ENCODE measurements around the gene SRD5A1. TPM values are rescaled to one million over a fixed set of nuclear protein-coding genes. Genes with fewer than 3 reads are reported as not detected.
"Not testable (repeated sequence)": the region's sequence is repeated elsewhere in the genome, so short reads cannot be mapped to it uniquely, and the experiment has no call there.

SRD5A1 gene
- total RNA-seq, 1 experiment from 2014 or later: 22.5 TPM

DNA sequence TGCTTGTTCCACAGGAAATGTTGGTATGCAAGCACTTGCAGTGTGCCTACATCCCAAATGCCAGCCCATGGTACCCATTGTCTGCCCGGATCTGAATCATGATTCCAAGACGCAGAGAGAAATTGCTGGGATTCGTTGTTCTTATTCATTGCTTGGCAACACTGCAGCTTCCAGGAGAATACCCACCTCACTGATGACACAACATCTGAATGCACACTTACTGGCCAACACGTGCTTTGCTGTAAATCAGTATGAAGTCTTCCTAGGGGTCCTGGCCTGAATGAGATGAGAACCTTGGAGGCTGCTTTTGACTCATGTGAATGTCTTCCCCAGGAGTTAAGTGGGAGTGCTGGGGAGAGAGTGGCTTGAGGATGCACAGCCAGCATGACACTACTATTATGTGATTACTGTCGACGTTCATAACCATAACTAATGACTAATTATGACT, 11.6 kb downstream of the SRD5A1 start:
- peak; percentile 55 for DNase-seq (ENCODE audit: low read depth)

DNA sequence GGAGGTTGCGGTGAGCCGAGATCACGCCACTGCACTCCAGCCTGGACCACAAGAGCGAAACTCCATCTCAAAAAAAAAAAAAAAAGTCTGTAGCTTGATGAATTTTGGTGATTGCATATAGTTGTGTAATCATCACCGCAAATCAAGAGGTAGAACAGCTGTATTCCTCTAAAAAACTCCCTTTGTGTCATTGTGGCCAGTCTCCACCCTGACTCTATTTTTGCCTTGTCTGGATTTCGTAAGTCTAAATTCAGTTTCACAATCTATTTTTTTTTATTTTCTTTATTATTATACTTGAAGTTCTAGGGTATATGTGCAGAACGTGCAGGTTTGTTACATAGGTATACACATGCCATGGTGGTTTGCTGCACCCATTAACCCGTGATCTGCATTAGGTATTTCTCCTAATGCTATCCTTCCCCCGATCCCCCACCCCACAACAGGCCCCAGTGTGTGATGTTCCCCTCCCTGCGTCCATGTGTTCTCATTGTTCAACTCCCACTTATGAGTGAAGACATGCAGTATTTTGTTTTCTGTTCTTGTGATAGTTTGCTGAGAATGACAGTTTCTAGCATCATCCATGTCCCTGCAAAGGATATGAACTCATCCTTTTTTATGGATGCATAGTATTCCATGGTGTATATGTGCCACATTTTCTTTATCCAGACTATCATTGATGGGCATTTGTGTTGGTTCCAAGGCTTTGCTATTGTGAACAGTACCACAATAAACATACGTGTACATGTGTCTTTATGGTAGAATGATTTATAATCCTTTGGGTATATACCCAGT, 12.5 kb downstream of the SRD5A1 start:
- peak; percentile 60 for DNase-seq (ENCODE audit: low read depth)

DNA sequence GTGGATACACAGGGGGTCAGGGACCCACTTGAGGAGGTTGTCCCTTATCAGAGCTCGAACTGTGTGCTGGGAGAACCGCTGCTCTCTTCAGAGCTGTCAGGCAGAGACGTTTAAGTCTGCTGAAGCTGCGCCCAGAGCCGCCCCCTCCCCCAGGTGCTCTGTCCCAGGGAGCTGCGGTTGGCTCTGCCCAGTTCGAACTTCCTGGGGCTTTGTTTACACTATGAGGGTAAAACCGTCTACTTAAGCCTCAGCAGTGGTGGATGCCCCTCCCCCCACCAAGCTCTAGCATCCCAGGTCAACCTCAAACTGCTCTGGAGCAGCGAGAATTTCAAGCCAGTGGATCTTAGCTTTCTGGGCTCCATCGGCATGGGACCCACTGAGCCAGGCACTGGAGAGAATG, 15.9 kb downstream of the SRD5A1 start:
- DNase-seq (ENCODE audit: low read depth): no peak

DNA sequence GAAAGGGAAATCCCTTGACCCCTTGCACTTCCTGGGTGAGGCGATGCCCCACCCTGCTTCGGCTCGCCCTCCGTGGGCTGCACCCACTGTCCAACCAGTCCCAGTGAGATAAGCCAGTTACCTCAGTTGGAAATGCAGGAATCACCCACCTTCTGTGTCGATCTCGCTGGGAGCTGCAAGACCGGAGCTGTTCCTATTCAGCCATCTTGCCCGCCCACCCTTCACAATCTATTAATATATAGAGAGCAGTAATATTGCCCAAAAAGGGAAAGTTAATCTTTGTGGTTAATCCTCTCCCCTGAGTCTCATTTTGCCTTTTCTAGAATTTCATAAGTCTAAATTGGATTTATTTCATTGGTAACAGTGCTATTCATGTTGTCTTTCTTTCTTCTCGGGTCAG, 16.4 kb downstream of the SRD5A1 start:
- no peak for DNase-seq (ENCODE audit: low read depth)

DNA sequence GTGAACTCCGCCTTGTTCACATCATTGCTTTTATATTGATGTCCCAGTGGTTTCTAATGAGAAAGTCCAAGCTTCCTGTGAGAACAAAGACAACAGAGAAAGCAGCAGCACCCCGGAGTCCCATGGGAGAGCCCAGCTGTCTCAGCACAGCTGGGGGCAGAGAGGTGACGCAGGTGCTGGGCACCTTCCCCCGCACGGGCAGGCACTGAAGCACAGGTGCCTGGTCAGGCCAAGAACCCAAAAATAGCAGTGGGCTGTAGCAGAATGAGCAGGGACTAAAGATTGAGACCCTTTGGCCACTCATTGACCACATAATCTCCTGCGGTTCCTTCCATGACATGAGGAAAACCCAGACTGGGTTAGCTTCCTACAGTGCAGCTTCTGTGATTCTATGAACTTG, 18.8 kb downstream of the SRD5A1 start:
- DNase-seq (ENCODE audit: low read depth): no peak

DNA sequence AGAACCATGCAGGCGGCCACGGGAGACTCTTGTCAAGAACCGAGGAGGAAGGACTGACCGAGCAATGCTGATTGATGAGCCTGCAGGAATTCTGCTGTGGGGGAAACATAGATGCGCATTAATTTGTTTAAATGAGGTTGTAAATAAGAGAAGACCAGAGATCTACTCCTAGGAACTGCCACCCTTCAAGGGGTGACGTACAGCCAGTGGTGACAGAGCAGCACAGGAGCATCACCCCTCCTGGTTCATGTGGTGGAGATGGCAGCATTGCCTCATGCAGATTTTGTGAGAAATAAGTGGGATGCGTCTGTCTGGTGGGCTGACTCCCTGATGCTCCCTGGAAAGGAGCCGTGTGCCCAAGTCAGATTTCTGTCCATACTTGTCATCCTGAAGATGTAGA, 22.2 kb downstream of the SRD5A1 start:
- DNase-seq (ENCODE audit: low read depth): no peak

DNA sequence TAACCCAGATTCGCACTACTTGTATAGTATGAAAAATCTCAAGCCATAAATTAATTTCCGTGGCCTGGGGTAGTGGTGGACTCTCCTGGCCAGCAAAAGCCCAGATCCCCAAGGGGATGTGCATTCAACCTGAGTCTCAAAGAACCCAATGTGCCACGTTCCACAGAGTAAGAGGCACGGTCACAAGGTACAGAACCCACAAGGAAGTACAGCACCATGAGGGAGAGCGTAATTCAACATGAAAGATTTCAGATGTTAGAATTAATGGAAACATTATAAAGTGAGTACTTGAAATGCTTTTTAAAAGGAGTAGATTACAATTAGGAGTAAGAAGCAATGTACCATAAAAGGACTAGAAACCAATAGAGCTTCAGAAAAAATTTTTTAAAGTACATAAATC, 23.4 kb downstream of the SRD5A1 start:
- DNase-seq (ENCODE audit: low read depth): no peak

DNA sequence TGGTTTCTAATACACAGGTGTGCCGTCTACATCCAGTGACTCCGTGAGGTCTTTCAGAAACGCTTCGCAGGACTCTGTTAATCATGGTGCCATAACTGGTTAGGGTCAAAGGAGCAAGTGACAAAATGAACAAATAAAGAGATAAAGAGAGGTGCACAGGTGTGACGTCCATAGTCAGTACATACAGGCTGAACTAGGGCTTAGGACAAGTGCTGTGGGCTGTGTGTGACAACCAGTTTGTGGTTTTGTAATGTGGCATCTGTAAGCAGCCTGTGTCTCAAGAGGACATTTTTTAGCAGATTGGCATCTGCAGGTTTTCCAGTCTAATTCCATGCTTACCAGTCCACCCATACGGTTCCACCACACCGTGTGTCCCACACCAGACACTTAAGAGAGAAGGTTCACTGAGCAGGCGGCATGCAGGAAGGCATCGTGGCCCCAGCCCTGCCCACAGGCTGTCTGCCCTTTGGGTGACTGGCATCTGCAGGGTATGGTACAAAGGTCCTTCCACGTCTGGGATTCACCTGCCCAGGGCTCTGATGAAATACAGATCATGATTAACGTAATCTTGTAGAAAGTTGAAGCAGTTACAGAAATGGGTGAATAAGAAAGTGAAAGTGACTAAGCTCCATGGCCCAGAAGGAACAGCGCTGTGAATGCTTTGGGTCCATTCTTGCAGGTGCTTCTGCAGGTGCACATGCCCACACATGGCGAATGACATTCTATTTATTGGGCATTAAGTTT, 26.9 kb downstream of the SRD5A1 start:
- DNase-seq (ENCODE audit: low read depth): no peak

DNA sequence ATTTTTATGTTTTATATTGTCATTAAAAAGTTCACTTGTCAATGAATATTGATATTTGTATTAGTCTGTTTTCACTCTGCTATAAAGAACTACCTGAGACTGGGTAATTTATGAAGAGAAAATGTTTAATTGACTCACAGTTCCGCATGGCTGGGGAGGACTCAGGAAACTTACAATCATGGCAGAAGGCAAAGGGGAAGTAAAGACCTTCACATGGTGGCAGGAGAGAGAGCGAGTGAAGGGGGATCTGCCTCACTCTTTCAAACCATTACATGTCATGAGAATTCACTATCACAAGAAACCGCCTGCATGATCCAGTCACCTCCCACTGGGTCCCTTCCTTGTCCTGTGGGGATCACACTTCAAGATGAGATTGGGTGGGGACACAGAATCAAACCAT, 27.4 kb downstream of the SRD5A1 start:
- DNase-seq (ENCODE audit: low read depth): no peak

DNA sequence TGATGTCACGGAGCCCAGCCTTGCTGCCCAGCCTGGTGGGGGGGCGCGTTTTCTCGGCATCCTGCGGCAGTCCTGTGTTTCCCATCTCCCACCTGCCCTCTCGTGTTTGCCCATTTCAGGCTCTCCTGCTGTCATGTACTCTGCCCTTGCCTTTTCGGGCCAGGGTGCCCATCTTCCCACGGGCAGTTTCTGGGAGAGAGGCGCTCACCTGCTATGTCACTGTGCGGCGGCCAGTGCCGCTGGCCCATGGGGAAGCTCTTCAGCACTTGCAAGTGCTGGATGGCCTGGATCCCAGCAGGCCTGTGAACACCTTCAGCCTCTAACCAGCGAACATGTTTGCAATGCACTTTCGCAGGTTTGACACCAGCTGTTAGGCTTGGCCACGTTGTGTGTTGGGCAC, 33.5 kb downstream of the SRD5A1 start:
- DNase-seq (ENCODE audit: low read depth): no peak

DNA sequence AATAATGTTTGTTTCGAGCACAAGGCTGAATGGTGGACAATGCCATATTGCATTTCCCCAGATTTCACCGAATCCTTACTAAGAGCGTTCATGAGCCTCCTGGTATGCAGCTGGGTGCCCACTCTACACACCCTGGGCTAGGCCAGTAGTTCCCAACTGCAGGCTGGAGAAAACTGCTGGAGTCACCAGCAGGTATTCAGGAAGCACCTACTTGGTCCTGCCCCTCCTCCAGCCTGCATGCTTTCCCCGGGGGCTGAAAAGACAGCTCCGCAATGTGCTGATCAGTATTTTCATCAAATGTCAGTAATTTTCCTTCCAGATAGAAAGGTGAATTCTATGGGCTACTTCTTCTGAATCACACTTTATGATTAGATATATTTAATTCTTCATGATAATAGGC, 34.4 kb downstream of the SRD5A1 start:
- DNase-seq (ENCODE audit: low read depth): no peak

DNA sequence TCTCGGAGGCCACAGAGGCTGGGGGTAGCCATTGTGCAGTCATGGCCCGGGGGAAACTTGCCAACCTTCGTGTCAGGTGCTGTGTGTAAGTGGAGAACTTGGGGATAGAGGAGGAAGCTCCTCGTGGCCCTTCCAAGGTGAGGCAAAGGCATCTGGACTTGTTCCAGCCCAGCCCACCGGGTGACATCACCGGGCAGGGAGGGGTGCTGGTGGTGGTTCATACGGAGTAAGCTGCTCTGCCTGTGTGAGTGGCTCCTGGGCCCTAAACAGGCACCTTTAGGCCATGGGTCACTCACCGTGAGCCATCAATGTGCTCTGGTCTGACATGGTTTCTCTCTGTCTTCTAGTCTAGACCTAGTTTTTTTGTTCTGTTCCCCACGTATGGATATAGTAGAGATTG, 35.5 kb downstream of the SRD5A1 start:
- not testable (repeated sequence) for DNase-seq (ENCODE audit: low read depth)

DNA sequence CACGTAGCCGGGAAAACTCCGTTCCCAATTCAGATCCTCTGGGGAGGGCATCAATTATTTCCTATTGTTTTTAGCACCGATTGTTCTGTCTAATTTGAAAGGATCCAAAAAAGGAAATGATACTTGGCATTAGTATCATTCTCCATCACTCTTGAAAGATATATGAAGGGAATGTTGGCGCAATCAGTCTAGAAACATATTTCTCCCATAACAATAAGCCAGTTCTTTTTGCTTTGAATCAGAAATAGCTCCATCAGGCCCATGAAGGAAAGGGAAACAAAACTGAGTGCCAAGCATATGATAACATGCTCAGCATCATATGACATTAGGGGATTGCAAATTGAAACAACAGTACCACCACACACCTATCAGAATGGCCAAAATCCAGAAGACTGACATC, 39.8 kb downstream of the SRD5A1 start:
- no peak for DNase-seq (ENCODE audit: low read depth)

DNA sequence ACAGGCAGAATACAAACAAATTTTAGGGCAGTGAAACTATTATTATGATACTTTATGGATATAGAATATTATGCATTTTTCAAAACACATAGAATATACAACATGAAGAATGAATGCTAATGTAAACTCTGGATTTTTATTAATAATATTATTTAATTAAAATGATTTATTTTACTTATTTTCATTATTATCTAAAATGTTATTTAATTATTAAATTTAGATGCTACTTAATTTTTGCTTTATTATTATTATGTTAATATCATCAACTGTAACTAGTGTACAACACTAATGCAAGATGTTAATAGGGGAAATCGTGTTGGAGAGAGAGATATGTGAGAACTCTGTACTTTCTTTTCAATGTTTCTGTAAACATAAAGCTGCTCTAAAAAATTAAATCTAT, 40.7 kb downstream of the SRD5A1 start:
- DNase-seq (ENCODE audit: low read depth): no peak

DNA sequence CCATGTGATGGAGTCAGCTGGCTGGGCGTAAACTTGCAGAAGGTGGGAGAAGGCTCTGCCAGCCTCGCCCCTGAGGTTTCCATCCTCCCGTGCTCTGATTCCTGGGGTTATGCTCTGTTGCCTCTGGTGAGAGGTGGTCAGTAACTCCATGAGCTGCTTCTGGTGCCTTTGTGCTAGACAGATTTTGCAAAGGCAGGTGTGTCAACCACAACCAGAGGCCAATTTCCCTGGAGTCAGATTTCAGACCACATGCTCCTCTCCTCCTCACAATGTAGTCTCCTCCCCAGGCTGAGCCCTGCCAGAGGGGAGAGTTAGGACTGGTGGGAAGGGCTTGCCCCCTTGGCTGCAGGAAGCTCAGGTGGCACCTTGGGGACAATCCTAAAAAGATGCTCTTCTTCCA, 41.2 kb downstream of the SRD5A1 start:
- no peak for DNase-seq (ENCODE audit: low read depth)

DNA sequence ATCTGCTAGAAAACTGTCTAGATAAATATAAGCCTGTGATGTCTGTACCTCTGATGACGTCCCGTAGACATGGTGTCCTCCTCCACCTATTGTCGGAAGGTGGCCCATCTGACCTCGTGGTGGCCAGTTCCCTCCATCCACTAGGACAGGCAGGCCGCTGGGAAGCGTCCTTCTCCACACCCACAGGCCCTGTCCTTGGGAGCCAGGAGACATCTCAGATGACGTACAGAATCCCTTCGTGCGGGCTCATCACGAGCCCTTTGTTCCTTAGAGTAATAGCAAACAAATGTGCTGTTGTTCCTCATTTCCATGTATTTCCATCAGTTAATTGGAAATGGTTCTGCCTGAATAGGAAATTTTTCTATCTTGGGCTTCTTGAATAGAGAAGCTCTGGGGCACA, 41.6 kb downstream of the SRD5A1 start:
- DNase-seq (ENCODE audit: low read depth): no peak

DNA sequence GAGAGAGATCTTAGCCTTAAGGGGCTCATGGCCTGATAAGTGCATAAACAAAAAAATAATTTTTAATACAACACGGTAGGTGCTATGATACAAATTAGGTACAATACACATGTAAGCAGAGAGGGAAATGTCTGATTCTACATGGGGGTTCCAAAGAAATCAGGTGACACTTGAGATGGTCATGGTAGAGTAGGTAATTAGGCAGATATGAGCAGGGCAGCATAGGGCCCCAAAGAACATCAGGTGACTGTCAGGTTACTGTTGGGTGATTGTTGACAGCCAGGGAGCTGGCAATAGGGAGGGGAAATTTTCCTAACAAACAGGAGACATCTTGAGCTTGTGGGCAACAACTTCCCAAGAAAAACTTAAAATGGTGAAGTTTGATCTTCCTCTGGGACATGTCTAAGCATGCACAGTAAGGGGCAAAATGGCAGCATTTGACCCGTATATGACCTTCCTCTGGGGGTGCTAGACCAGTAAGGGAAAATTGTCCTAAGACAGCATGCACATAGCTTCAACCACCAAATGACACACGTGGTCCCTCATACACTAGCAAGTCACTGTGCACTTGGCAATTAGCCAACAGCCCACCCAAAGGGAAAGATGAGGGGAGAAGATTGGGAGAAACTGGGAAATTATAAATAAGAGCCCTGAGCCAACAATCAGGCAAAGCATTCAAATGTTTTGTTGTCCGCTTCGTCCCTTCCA, 42.7 kb downstream of the SRD5A1 start:
- DNase-seq (ENCODE audit: low read depth): peak; percentile 7

DNA sequence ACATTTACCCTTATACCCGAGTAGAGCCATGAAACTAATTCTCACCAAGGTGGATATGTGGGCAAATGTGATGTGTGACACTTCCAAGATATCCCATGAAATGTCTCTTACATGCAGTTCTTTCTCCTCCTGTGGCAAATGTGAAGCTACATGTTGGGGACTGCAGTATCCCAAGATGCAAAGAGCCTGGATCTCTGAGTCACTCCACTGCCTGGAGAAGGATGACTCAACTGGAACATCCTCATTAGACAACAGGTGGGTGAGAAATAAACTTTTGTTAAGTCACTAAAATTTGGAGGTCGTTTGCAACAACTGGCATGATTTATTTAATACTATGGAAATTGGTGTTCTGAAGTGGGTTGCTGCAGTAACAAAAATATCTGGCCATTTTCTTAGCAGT, 43.5 kb downstream of the SRD5A1 start:
- DNase-seq (ENCODE audit: low read depth): peak; percentile 62

DNA sequence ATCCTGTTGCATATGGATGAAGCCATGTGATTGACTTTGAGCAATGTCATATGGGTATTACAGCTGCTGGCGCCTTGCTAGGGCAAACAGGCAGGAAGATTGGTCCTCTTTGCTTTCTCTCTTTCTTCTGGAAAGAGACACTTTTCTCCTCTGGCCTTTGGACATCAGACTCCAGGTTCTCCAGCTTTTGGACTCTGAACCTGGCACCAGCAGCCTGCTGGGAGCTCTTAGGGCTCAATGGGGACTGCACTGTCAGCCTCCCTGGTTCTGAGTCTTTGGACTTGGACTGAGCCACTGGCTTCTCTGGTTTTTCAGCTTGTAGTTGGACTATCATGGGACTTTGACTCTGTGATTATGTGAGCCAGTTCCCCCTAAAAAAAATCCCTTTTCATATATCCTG, 45.1 kb downstream of the SRD5A1 start:
- DNase-seq (ENCODE audit: low read depth): no peak

DNA sequence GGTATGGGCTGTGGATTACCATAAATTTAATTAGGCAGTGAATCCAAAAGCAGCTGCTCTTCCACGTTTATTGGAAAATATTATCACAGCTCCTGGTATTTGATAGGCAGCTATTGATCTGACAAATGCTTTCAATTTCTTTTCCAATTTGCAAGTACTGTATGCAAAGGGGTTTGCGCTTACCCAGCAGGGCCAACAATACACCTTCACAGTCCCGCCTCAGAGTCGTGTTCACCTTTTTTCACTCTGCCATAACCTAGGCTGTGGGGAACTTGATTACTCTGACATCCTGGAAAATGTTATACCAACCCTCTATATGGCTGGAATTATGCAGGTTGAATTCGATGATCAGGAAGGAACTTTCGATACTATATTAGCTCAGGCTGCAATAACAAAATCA, 47.7 kb downstream of the SRD5A1 start:
- no peak for DNase-seq (ENCODE audit: low read depth)

DNA sequence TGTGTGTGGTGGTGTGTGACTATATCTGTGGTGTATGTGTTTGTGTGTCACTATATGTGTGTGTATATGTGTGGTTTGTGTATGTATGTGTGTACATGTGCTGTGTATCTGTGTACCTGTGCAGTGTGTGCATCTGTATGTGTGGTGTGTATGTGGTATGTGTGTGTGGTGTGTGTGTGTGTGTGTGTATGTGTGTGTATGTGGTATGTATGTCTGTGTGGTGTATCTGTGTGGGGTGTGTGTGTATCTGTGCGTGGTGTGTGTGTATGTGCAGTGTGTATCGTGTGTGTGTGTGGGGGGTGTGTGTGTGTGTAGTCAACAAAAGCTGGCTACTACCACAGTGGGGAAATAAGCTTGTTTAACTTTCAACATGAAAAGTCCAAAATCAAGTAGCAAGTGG, 48.4 kb downstream of the SRD5A1 start:
- DNase-seq (ENCODE audit: low read depth): no peak

DNA sequence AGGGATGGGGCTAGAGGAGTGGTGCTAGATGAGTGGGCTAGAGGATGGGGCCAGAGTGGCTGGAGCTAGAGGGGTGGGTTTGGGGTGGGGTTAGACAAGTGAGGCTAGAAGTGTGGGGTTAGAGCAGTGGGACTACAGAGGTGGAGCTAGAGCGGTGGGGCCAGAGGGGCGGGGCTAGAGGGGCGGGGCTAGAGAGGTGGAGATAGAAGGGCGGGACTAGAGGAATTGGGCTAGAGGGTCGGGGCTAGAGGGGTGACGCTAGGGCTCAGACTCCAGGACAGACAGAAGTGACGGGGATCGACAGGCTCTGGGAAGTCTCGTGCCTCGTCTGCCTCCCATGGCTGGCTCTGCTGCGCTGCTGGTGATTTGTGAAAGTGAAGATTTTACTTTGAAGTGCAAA, 49.0 kb downstream of the SRD5A1 start:
- DNase-seq (ENCODE audit: low read depth): no peak

DNA sequence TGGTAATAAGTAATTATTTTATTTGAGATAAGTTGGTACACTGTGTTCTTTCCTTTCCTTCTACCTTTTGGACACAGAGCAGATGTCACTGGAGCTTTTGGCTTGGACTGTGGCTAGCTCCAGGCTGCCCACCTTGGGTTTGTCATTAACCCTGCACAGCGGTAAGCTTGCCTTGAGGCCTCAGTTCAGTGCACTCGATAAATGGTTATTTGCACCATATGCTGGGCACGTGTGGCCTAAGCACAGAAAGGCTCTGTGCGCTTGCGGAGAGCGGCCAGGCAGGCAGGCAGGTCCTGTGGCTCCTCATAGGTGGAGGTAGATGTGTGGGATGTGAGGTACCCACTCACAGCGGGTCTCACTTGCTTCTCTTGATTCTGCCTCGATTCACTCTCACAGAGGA, 50.0 kb downstream of the SRD5A1 start:
- DNase-seq (ENCODE audit: low read depth): no peak
